ENCODE data around the gene DRAP1.
"Not testable (repeated sequence)": the region's sequence is repeated elsewhere in the genome, so short reads cannot be mapped to it uniquely, and the experiment has no call there.

DRAP1 gene

GRCh38 chr11:65931773-65932557, 12.7 kb downstream of the DRAP1 start:
- no peak for DNase-seq (ENCODE audit: low read depth in 2 of 2)

DNA sequence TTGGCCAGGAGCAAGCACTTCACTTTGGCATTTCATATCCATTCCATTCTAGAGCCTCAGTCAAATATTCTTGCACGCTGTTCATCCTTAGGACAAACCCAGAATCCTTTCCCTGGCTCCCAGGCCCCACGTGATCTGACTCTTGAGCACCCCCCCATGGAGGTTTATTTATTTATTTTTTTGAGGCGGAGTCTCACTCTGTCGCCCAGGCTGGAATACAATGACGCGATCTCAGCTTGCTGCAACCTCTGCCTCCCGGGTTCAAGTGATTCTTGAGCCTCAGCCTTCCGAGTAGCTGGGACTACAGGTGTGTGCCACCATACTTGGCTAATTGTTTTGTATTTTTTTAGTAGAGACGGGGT, 13.3 kb downstream of the DRAP1 start:
- no peak for DNase-seq (ENCODE audit: low read depth in 2 of 2)

GRCh38 chr11:65934014-65934413, 14.8 kb downstream of the DRAP1 start:
- DNase-seq (ENCODE audit: low read depth in 2 of 2): no peak

DNA sequence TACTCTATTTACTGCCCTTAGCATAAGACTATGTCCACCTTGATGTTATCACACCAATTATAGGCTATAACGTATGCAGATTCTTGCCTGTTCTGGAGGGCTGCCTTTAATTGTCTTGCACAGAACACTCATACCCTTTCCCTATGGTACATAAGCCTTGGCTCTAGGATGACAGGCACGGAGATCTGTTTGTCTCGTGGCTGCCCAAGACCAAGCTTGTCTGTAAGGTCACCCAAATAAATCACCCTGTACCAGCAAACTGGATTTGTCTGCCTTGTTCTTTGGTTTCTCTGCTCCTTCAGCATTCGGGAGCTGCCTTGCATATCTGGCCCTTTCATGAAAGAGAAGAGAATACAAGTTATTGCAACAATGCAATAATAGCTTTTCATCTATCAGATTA, 18.5 kb downstream of the DRAP1 start:
- DNase-seq (ENCODE audit: low read depth in 2 of 2): no peak

- no peak for DNase-seq (ENCODE audit: low read depth in 2 of 2)
Measured at GRCh38 chr11:65941720-65942310, 22.6 kb downstream of the DRAP1 start.

DNA sequence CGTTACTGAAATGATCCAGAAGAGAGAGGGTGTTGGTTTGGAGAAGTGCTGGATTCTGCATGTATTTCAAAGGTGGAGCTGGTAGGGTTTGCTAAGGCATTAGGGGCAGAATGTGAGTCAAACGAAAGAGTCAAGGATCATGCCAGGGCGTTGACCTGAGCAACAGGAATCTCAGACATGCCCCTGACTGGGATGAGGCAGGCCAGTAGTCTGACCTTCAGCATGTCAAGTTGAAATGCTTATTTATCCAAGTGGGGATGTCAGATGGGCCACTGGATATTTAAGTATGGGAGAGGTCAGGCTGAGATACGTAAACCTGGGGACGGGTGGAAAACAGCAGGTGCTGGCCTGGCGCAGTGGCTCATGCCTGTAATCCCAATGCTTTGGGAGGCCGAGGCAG, 23.3 kb downstream of the DRAP1 start:
- no peak for DNase-seq (ENCODE audit: low read depth in 2 of 2)

- DNase-seq (ENCODE audit: low read depth in 2 of 2): no peak
Measured at GRCh38 chr11:65944191-65944590, 25.0 kb downstream of the DRAP1 start.

DNA sequence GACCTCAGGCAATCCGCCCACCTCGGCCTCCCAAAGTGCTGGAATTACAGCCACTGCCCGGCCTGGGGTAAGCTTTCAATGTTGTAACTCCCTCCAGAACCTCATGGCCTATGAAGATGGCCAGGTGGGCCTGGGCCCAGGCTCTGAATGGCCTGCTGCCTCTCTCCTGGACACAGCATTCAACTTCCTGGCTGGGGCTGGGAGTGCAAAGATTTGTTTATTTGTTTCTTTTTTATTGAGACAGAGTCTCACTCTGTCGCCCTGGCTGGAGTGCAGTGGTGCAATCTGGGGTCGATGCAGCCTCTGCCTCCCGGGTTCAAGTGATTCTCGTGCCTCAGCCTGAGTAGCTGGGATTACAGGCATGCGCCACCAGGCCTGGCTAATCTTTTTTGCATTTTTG, 25.5 kb downstream of the DRAP1 start:
- no peak for DNase-seq (ENCODE audit: low read depth in 2 of 2)

DNA sequence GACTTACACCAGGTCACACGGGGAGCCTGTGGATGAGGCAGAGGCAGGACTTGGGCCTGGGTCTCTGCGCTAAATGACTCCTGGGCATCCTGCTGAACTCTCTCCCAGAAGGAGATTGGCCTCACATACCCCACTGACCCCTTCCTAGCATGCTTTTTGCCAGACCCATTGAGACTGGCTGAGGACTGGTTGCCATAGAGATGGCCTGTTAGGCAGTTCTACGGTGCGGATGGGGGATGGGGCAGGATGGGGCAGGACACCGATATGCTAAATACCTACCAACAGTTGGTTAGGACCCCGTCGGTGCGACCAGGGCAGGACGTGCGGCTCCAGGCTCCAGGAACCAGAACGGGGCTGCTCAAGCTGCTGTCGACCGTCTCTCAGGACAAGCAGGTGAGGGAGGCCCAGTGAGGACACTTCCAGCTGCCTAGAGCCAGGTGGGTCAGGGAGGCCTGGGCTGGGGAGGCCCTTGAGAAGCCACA, 26.2 kb downstream of the DRAP1 start, which contains the start of gene TSGA10IP:
TSS of gene TSGA10IP (plus strand) at position 51 of the 482 bp plus-strand sequence. CDS start at position 247, 196 bp downstream.
- no peak for DNase-seq (ENCODE audit: low read depth in 2 of 2)

- no peak for DNase-seq (ENCODE audit: low read depth in 2 of 2)
Measured at GRCh38 chr11:65945941-65946558, 26.8 kb downstream of the DRAP1 start.

DNA sequence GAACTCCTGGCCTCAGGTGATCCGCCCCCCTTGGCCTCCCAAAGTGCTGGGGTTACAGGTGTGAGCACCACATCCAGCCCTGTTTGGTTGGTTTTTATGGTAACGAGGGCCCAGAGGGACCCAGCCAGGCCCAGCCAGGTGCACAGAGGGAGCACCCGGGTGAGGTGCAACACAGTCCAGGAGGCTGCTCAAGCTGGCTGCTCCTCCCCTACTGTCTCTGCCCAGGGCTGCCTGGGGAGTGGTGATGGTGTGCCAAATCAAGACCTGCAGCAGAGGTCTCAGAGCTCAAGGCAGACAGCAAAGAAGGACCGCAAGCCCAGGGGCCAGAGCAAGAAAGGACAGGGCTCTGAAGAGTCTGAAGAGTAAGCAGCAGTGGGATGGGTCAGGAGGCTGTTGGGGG, 27.4 kb downstream of the DRAP1 start:
- no peak for DNase-seq (ENCODE audit: low read depth in 2 of 2)

GRCh38 chr11:65947133-65947532, 27.9 kb downstream of the DRAP1 start:
- no peak for DNase-seq (ENCODE audit: low read depth in 2 of 2)

GRCh38 chr11:65947603-65948125, 28.4 kb downstream of the DRAP1 start:
- DNase-seq (ENCODE audit: low read depth in 2 of 2): no peak

DNA sequence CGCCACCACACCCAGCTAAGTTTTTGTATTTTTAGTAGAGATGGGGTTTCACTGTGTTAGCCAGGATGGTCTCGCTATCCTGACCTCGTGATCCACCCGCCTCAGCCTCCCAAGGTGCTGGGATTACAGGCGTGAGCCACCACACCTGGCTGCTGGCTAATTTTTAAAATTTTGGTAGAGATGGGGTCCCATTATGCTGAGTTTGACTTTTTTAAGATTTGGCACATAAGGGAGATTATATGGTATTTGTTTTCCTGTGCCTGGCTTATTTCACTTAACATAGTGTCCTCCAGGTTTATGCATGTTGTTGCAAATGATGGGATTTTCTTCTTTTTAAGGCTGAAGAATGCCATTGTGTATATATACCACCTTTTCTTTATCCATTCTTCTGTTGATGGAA, 31.5 kb downstream of the DRAP1 start:
- DNase-seq (ENCODE audit: low read depth in 2 of 2): not testable (repeated sequence)

GRCh38 chr11:65951641-65952040, 32.4 kb downstream of the DRAP1 start:
- not testable (repeated sequence) for DNase-seq (ENCODE audit: low read depth in 2 of 2)

DNA sequence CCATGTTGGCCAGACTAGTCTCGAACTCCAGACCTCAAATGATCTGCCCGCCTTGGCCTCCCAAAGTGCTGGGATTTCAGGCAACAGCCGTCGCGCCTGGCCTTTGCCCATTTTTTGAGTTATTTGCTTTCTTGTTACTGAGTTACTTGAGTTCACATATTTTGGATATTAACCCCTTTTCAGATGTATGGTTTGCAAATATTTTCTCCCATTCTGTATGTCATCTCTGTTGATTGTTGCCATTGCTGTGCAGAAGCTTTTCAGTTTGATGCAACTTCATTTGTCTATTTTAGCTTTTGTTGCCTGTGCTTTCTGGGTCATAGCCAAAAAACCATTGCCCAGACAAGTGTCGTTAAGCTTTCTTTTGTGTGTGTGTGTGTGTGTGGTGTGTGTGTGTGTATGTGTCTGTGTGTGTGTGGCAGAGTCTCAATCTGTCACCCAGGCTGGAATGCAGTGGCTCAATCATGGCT, 32.9 kb downstream of the DRAP1 start:
- DNase-seq (ENCODE audit: low read depth in 2 of 2): no peak

GRCh38 chr11:65953471-65953870, 34.2 kb downstream of the DRAP1 start:
- no peak for DNase-seq (ENCODE audit: low read depth in 2 of 2)

DNA sequence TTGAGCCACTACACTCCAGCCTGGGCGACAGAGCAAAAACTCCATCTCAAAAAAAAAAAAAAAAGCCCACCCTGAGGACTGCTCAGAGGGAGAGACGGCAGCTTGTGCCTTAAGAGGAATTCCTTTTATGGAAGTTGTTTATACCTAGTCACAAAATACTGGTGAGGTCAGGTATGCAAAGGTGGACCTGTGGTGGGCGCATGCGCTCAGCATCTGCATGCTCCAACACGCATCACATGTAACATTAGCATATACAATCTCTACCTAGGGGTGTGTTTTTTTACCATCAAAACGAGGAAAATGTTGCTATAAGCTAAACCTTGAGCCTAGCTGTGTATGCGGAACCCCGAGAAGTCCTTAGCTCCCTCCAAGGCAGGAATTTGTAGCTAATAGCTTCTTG, 35.5 kb downstream of the DRAP1 start:
- DNase-seq (ENCODE audit: low read depth in 2 of 2): no peak

DNA sequence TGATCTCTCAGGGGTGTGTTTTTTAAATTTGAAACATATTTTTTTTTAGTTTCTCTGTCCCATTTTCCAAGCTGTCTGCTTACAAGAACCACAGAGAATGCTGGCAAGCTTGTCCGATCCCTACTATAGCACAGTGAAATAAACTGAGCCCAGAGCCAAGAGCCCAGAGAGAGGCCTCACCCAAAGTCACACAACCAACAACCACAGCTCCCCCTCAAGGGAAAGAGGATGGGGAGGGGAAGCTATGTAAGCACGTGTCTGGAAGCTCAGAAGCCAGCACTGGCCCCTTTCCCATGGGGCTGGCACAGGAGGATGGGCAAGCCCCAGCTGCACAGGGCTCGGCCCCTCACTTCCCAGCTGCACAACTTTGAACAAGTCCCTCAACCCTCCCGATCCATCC, 39.1 kb downstream of the DRAP1 start:
- DNase-seq (ENCODE audit: low read depth in 2 of 2): no peak

GRCh38 chr11:65958774-65959420, 39.7 kb downstream of the DRAP1 start:
- DNase-seq (ENCODE audit: low read depth in 2 of 2): no peak

GRCh38 chr11:65960824-65961266, 41.6 kb downstream of the DRAP1 start:
- no peak for DNase-seq (ENCODE audit: low read depth in 2 of 2)

Data from stimulated activated CD8-positive, alpha-beta memory T cell treated with anti-CD3 and anti-CD28 coated beads, Interleukin-2, amount 100 ng/mL, for 1 hour (primary cell).